Smooth muscle cell (in vitro differentiated cells): ENCODE measurements around the gene EVX2. TPM values are rescaled to one million over a fixed set of nuclear protein-coding genes. Genes with fewer than 3 reads are reported as not detected.

ENCODE experiments used
- DNase-seq: peaks from one replicate; lab custom pipeline; 2025; ENCODE audit not compliant: unreplicated experiment; lab: John Stamatoyannopoulos, UW
- H2AFZ ChIP-seq: fragments of 200-600 bp; sonication (generic); 2 replicates; pipeline ENCODE4 v1.6.0; 2016; ENCODE audit warnings: antibody characterized with exemption, low read depth, mild to moderate bottlenecking
- H3F3A ChIP-seq: fragments of 200-600 bp; sonication (generic); 2 replicates; pipeline ENCODE4 v1.6.0; 2017; ENCODE audit warnings: antibody characterized with exemption, low read depth
- H3K27ac ChIP-seq: fragments of 200-600 bp; sonication (generic); 2 replicates; pipeline ENCODE4 v1.5.1; 2016; ENCODE audit warnings: low read depth, mild to moderate bottlenecking
- H3K27me3 ChIP-seq: fragments of 200-600 bp; sonication (generic); 2 replicates; pipeline ENCODE4 v1.6.1; 2016; ENCODE audit warnings: low read depth, mild to moderate bottlenecking
- H3K36me3 ChIP-seq: fragments of 200-600 bp; sonication (generic); 2 replicates; pipeline ENCODE4 v1.5.1; 2016; ENCODE audit warnings: low read depth
- H3K4me1 ChIP-seq: fragments of 200-600 bp; sonication (generic); 2 replicates; pipeline ENCODE4 v1.5.1; 2016; ENCODE audit warnings: low read depth
- H3K4me2 ChIP-seq: fragments of 200-600 bp; sonication (generic); 2 replicates; pipeline ENCODE4 v1.6.0; 2016; ENCODE audit warnings: mild to moderate bottlenecking
- H3K4me3 ChIP-seq: fragments of 200-600 bp; sonication (generic); 2 replicates; pipeline ENCODE4 v1.5.1; 2016; ENCODE audit warnings: mild to moderate bottlenecking
- H3K79me2 ChIP-seq: fragments of 200-600 bp; sonication (generic); 2 replicates; pipeline ENCODE4 v1.6.0; 2016; ENCODE audit warnings: low read depth, mild to moderate bottlenecking
- H3K9ac ChIP-seq: fragments of 200-600 bp; sonication (generic); 2 replicates; pipeline ENCODE4 v1.6.0; 2016; ENCODE audit warnings: low read depth
- H3K9me3 ChIP-seq: fragments of 200-600 bp; sonication (generic); replicated peaks from 2 replicates; pipeline ENCODE4 v1.5.1; 2016; ENCODE audit warnings: low read depth
- H4K20me1 ChIP-seq: fragments of 200-600 bp; sonication (generic); 2 replicates; pipeline ENCODE4 v1.6.0; 2016; ENCODE audit warnings: low read depth
- CTCF ChIP-seq: fragments of 200-600 bp; sonication (generic); IDR thresholded peaks from 2 replicates; pipeline ENCODE4 v1.5.1; 2017; ENCODE audit warnings: borderline replicate concordance, mild to moderate bottlenecking, antibody characterized with exemption; ENCODE audit not compliant: insufficient read depth, poor library complexity, severe bottlenecking
- WGBS: methylation state at CpG from one replicate; pipeline ENCODE4 v1.1.7; 2016; ENCODE audit warnings: low lambda C conversion rate; 5-methylcytosine and 5-hydroxymethylcytosine counted together
- polyA plus RNA-seq: library from polyadenylated mRNA; unstranded; fragments of >200 nt; fragmentation: Nextera tagmentation; extraction: Ambion mirVana; gene quantifications from 2 replicates; pipeline ENCODE4 v1.2.1, GENCODE V29; 2016
- total RNA-seq: library from RNA; depleted of rRNA; stranded (reverse); fragments of >200 nt; gene quantifications from 2 replicates; pipeline ENCODE4 v1.2.3, GENCODE V29; 2014

Gene EVX2
- total and polyA plus RNA-seq, 2 experiments from 2014 or later: 0.04 TPM; not detected in 1

DNA sequence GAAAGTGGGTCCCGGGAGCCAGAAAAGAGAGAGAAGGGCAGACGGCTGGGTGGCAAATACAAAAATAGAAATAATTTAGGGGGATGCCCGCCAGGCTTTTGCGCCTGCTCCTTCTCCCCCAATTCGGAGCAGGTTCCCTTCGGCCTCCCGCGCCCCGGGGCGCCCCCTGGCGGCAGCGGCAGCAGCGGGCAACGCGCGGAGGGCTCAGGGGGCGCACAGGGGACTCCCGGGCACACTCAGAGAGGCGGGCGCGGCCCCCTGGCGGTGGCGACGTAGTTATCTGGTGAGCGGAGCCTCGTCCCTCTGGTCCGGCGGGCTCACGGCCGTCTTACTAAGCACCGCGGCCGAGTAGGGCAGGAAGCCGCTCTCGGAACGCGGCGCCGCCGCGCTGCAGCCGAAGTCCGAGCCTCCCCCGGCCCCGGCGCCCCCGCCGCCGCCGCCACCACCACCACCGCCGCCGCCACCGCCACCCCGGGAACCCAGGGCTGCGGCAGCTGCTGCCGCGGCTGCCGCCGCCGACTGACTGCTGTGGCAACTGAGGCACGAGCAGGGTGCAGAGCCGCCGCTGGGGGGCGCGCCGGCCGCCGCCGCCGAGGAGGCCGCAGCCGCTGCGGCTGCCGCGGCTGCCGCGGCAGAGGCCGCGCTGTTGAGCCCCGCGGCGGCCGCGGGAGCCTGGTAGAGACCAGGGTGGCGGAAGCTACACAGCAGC, 3.8 kb downstream of the EVX2 start:
- H3K36me3 ChIP-seq: no peaks in the 10 kb centered on the region
- H3K79me2 ChIP-seq: no peaks in the 10 kb centered on the region
- H3K9me3 ChIP-seq: no peaks in the 10 kb centered on the region
- WGBS: 3% methylated on average over 45 of the region's 86 CpGs
- peaks cover 11% of the 10 kb centered on the region for H3K4me1 ChIP-seq
- no peak for DNase-seq
- no peaks in the 10 kb centered on the region for H4K20me1 ChIP-seq
- H3F3A ChIP-seq: no peaks in the 10 kb centered on the region
- peak; percentile 97 for TF ChIP-seq CTCF
- H3K4me2 ChIP-seq: peak overlapping the region; percentile 79
- peaks cover 97% of the 10 kb centered on the region for H3K27me3 ChIP-seq
- peak overlapping the region; percentile 44 for H3K4me3 ChIP-seq
- no peak overlapping the region for H3K27ac ChIP-seq
- H2AFZ ChIP-seq: no peak overlapping the region
- no peak overlapping the region for H3K9ac ChIP-seq

GRCh38 chr2:176079285-176079830, 4.4 kb downstream of the EVX2 start:
- H3K9me3 ChIP-seq: no peaks in the 10 kb centered on the region
- peak overlapping the region; percentile 33 for H3K4me3 ChIP-seq
- DNase-seq: no peak

DNA sequence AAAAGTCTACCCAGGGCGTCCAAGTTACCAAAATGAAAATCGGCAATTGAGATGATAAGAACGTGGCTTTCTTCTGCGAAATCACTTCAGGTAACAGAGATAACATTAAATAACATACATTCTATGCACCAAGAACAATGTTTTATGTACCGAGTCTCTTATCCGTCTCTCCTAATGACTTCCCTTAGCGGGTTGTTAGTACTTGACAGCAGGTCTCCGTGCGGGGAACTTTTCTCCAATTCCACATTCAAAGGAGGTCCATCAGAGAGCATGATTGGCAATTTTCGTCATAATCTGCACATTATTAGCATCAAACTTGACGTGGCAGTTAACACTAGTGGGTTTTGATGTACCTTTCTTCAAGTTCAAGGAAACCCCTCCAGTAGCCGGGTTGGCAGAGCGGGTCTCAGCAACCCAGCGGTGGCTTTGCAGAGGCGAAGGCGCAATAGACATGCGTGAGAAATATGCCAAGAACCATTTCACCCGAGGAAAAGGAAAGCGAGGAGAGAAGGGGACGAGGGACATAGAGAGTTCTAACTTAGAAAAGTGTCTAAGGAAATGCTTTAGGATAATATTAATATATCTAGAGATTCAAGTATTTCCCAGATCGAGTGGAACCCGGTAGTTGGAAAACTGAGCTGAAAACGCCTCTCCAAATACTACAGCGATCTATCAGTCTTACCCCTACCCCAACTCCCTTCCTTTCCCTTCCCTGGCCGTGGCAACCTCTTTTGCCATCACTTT, 5.0 kb downstream of the EVX2 start:
- Histone ChIP-seq H3K27me3 (peaks cover 97% of the 10 kb centered on the region), H3K4me3 (peak overlapping the region; percentile 33), H3K4me2 (peak overlapping the region; percentile 78), H3K4me1 (peaks cover 6% of the 10 kb centered on the region), H3F3A (no peaks in the 10 kb centered on the region), H2AFZ (no peak overlapping the region), H3K36me3 (no peaks in the 10 kb centered on the region), H3K9ac (no peak overlapping the region), H3K79me2 (no peaks in the 10 kb centered on the region), H3K27ac (no peak overlapping the region), H4K20me1 (no peaks in the 10 kb centered on the region), H3K9me3 (no peaks in the 10 kb centered on the region)
- 15% methylated on average over 25 of the region's 25 CpGs for WGBS
- DNase-seq: no peak
- no peak for TF ChIP-seq CTCF

More at GRCh38 chr2:176079285-176079830, 4.4 kb downstream of the EVX2 start:
- Histone ChIP-seq H3F3A (no peaks in the 10 kb centered on the region), H3K4me2 (peak overlapping the region; percentile 78), H3K79me2 (no peaks in the 10 kb centered on the region), H3K4me1 (peaks cover 6% of the 10 kb centered on the region), H3K9ac (no peak overlapping the region), H4K20me1 (no peaks in the 10 kb centered on the region), H2AFZ (no peak overlapping the region), H3K27me3 (peaks cover 97% of the 10 kb centered on the region), H3K27ac (no peak overlapping the region), H3K36me3 (no peaks in the 10 kb centered on the region)
- no peak for TF ChIP-seq CTCF
- WGBS: 1% methylated on average over 30 of the region's 30 CpGs
